Fibroblast of peridontal ligament (primary cell): Measurements from ENCODE around the gene CNDP1.
"Not testable (repeated sequence)": the region's sequence is repeated elsewhere in the genome, so short reads cannot be mapped to it uniquely, and the experiment has no call there.

Experiments used
- DNase-seq: peaks from one replicate; pipeline ENCODE4 v3.0.0-alpha.2; 2010; ENCODE audit errors: extremely low read depth

The CNDP1 gene

GRCh38 chr18:74520096-74520833 is 14.0 kb upstream of the CNDP1 start:
- DNase-seq = no peak

GRCh38 chr18:74521068-74521725 is 13.1 kb upstream of the CNDP1 start:
- no peak for DNase-seq

GRCh38 chr18:74522635-74523548 is 11.4 kb upstream of the CNDP1 start:
- peak; percentile 13 for DNase-seq

GRCh38 chr18:74524097-74524496 is 10.2 kb upstream of the CNDP1 start:
- DNase-seq = no peak

- not testable (repeated sequence) for DNase-seq
These were observed 9.4 kb upstream of the CNDP1 start for GRCh38 chr18:74524915-74525314.

- DNase-seq = no peak
These were observed 8.6 kb upstream of the CNDP1 start for GRCh38 chr18:74525741-74526140.

GRCh38 chr18:74526488-74526887 is 7.8 kb upstream of the CNDP1 start:
- DNase-seq = no peak

- DNase-seq = no peak
These were observed 5.8 kb upstream of the CNDP1 start for GRCh38 chr18:74528478-74528877.

GRCh38 chr18:74528913-74529312 is 5.4 kb upstream of the CNDP1 start:
- no peak for DNase-seq

GRCh38 chr18:74529378-74529777 is 4.9 kb upstream of the CNDP1 start:
- no peak for DNase-seq

GRCh38 chr18:74529811-74530583 is 4.3 kb upstream of the CNDP1 start:
- DNase-seq = no peak

- no peak for DNase-seq
These were observed 3.8 kb upstream of the CNDP1 start for GRCh38 chr18:74530584-74530862.

- no peak for DNase-seq
These were observed 3.3 kb upstream of the CNDP1 start for GRCh38 chr18:74531043-74531442.

GRCh38 chr18:74532511-74533025 is 1.7 kb upstream of the CNDP1 start:
- DNase-seq = no peak

- DNase-seq = no peak
These were observed 634 bp upstream of the CNDP1 start for GRCh38 chr18:74533666-74534065.

- DNase-seq = no peak
These were observed 815 bp downstream of the CNDP1 start for GRCh38 chr18:74534981-74535649.

- no peak for DNase-seq
These were observed 5.0 kb downstream of the CNDP1 start for GRCh38 chr18:74539289-74539688.

- peak; percentile 2 for DNase-seq
These were observed 6.5 kb downstream of the CNDP1 start for GRCh38 chr18:74540652-74541421.

GRCh38 chr18:74541703-74542555 is 7.6 kb downstream of the CNDP1 start:
- DNase-seq = no peak
